22Rv1 (cell line): Measurements from ENCODE around the gene COX6A2.

Source experiments
- H3K27ac ChIP-seq: fragments of 450-650 bp; 2 replicates; pipeline ENCODE4 v1.5.1; 2017
- ZFX ChIP-seq: fragments of 450-650 bp; IDR thresholded peaks from 2 replicates; pipeline ENCODE4 v1.6.1; 2017; ENCODE audit warnings: antibody characterized with exemption, borderline replicate concordance
- TF ChIP-seq, protein P1 (sequence below): fragments of 450-650 bp; IDR thresholded peaks from 2 replicates; pipeline ENCODE4 v1.5.1; 2017; ENCODE audit warnings: mild to moderate bottlenecking

Gene COX6A2

DNA sequence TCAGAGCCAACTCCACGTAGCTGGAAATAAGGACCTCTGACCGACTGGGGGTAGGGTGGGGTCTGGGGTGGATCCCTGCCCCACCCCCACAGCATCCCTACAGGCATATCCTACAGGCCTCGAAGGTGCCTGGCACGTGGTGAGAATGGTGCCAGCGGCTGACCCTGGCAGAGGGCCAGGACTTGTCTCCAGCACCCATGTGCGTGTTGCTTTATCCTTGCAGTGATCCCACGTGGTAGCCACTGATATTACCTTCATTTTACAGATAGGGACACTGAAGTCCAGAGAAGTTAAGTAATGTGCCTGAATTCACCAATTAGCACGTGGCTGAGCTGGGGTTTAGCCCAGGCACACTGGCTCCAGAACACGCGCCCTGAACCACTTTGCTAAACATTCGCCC is 26.7 kb downstream of the COX6A2 start:
- H3K27ac ChIP-seq, result no peak overlapping the region
- no peak for TF ChIP-seq ZFX
- TF ChIP-seq, protein P1, sequence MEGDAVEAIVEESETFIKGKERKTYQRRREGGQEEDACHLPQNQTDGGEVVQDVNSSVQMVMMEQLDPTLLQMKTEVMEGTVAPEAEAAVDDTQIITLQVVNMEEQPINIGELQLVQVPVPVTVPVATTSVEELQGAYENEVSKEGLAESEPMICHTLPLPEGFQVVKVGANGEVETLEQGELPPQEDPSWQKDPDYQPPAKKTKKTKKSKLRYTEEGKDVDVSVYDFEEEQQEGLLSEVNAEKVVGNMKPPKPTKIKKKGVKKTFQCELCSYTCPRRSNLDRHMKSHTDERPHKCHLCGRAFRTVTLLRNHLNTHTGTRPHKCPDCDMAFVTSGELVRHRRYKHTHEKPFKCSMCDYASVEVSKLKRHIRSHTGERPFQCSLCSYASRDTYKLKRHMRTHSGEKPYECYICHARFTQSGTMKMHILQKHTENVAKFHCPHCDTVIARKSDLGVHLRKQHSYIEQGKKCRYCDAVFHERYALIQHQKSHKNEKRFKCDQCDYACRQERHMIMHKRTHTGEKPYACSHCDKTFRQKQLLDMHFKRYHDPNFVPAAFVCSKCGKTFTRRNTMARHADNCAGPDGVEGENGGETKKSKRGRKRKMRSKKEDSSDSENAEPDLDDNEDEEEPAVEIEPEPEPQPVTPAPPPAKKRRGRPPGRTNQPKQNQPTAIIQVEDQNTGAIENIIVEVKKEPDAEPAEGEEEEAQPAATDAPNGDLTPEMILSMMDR, result no peak

DNA sequence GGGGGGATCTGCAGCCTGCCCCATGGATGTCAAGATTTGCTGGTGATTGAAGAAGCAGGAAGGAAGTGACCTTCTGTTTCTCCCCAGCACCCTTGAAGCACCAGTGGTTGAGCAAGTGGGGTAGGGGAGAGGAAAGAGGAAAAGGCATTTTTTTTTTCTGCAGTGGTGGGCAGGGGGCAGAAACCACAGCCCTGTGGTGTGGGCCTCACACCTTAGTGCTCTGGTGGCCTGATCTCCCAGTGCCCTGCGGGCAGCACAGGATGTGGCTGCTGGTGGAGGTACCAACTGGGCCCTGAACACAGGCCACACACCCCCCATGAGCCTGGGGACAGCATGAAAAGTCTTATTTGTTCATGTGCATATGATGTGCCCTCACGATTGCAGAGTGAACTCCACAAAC is 28.0 kb downstream of the COX6A2 start:
- no peak overlapping the region for H3K27ac ChIP-seq
- no peak for TF ChIP-seq ZFX
- TF ChIP-seq, protein P1, result no peak

DNA sequence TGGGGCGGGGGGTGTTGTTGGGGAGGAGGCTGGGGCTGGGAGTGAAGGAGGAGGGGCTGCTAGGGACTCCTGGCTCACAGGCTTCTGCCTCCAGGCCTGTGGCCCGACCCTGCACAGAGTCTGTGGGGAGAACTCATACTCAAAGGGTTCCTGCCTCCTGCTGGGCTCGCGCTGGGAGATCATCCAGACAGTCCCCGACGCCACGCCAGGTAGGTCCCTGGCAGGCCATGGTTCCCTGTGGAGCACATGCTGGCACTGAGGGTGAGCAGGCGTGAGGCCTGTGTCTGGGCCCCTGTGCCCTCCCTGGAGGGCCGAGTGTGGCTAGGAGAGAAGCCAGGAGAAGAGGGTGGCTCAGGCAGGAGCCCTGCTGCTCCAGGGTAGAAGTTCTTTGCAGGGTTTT is 30.5 kb downstream of the COX6A2 start:
- H3K27ac ChIP-seq, result no peak overlapping the region
- TF ChIP-seq ZFX, result no peak
- TF ChIP-seq, protein P1, result no peak

DNA sequence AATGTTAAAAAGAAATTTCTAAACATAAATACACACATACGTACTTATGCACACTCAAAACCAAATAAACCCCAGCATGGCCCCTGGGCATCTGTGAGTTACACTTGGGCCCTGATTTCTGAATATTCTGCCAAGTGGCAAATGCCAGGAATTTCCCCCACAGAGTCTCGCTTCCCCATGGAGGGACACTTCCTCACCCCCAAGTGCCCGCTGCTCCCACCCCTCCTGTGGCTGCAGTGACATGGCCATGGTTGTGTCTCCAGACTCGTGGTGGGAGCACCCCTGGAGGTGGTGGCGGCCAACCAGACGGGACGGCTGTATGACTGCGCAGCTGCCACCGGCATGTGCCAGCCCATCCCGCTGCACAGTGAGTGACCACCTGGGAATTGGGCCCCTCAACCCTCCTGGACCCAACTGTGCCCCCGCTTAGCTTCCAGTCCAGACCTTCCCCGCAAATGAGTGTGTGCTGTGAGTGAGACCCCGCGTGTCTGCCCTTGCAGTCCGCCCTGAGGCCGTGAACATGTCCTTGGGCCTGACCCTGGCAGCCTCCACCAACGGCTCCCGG is 31.0 kb downstream of the COX6A2 start:
- H3K27ac ChIP-seq, result no peak overlapping the region

DNA sequence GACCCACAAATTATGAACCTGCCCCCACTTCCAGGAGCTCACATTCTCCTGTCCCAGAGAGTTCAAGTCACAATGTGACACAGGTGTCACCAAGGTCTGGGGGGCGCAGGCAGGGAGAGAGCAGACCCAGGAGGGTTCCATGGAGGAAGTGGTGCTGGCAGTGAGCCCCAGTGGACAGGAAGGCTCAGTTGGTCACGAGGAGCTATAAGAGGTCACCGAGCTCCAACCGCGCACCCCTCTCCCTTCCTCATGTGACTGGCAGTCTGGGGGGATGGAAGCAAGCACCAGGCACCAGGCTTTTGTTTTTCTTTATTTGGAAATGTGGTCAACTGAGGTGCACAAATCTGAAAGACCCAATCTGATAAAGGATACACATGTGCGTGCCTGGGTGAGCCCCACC is 32.5 kb downstream of the COX6A2 start:
- no peak for TF ChIP-seq ZFX
- TF ChIP-seq, protein P1, result no peak
- H3K27ac ChIP-seq, result no peak overlapping the region

More for the DNA sequence above, 31.0 kb downstream of the COX6A2 start:
- TF ChIP-seq ZFX, result no peak
- TF ChIP-seq, protein P1, result no peak

DNA sequence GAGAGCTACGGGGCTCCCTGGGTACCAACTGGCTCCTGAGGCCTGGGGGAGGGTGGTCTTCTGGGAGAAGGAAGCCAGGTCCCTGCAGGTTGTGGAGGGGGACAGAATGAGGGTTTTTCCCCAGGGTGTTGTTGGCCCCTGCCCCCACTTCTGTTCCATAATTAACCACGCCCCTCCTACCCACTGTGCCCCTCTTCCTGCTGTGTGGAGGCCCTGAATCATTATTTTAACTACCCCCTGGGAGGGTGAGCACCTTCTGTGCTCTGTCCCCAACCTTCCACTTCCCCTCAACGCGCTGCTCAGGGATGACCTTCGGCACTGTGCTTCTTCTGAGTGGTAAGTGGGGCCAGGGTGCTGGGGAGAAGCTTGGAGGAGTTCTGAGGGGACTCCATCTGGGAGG is 35.1 kb downstream of the COX6A2 start, which contains the start of gene ITGAD:
Gene ITGAD, plus strand, starts transcription at position 280 of the 400 bp plus-strand sequence. Its CDS starts 26 bp downstream, at position 306.
- TF ChIP-seq, protein P1, result no peak
- no peak for TF ChIP-seq ZFX
- no peak within 1 kb of the TSS for H3K27ac ChIP-seq

DNA sequence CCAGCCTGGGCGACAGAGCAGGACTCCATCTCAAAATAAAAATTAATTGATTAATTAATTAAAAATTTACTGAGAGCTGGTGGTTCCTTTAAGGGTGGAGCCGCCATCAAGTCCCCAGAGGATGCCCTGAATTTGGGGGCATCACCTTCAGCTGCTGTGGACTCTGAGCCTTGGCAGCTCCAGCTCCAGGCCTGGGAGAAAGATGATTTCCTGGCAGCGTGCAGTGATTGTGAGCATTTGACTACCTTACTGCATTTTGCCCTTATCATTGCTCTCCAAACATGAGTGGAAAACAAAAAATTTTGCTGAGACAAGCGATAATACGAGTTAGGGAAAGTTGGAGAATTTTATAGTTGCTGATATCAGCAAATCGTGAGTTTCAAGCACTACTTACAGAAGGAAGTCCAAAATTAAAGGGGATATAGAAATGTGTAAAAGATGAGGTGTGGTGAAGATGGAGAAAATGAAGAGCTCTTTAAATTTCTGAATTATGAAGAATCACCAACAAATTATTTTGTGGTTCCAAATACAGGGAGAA is 37.6 kb downstream of the COX6A2 start:
- H3K27ac ChIP-seq, result no peak overlapping the region
- no peak for TF ChIP-seq ZFX
- TF ChIP-seq, protein P1, result no peak
